Measurements from ENCODE around the gene SHMT1. TPM values are rescaled to one million over a fixed set of nuclear protein-coding genes. Genes with fewer than 3 reads are reported as not detected.

SHMT1 gene
- total RNA-seq, 1 donor from 2014 or later = 13.0 TPM

- H3K4me3 ChIP-seq (ENCODE audit: low read depth, low read length) = no peak overlapping the region
- H3K36me3 ChIP-seq (ENCODE audit: control insufficient read depth, insufficient read depth, low read length) = no peaks in the 10 kb centered on the region
- H3K27me3 ChIP-seq (ENCODE audit: control insufficient read depth, insufficient read depth, low read length) = no peaks in the 10 kb centered on the region
- no peak for TF ChIP-seq CTCF (IDR thresholded peaks at IDR 0.05; ENCODE audit: insufficient read depth, low read length, poor library complexity, severe bottlenecking)
- DNase-seq (ENCODE audit: low read depth) = no peak
Observed at GRCh38 chr17:18326039-18326438, 37.3 kb downstream of the SHMT1 start.

- Histone ChIP-seq H3K4me3 (ENCODE audit: low read depth, low read length) (no peak overlapping the region), H3K36me3 (ENCODE audit: control insufficient read depth, insufficient read depth, low read length) (peaks cover 1% of the 10 kb centered on the region), H3K27me3 (ENCODE audit: control insufficient read depth, insufficient read depth, low read length) (no peaks in the 10 kb centered on the region)
- no peak for DNase-seq (ENCODE audit: low read depth)
- no peak for TF ChIP-seq CTCF (IDR thresholded peaks at IDR 0.05; ENCODE audit: insufficient read depth, low read length, poor library complexity, severe bottlenecking)
Observed at GRCh38 chr17:18324140-18325050, 39.0 kb downstream of the SHMT1 start.

- peaks cover 1% of the 10 kb centered on the region for H3K36me3 ChIP-seq (ENCODE audit: control insufficient read depth, insufficient read depth, low read length)
Observed at GRCh38 chr17:18323507-18324139, 39.7 kb downstream of the SHMT1 start.

GRCh38 chr17:18323007-18323406 is 40.3 kb downstream of the SHMT1 start:
- H3K27me3 ChIP-seq (ENCODE audit: control insufficient read depth, insufficient read depth, low read length) = no peaks in the 10 kb centered on the region
- TF ChIP-seq CTCF (IDR thresholded peaks at IDR 0.05; ENCODE audit: insufficient read depth, low read length, poor library complexity, severe bottlenecking) = no peak
- H3K4me3 ChIP-seq (ENCODE audit: low read depth, low read length) = no peak overlapping the region
- DNase-seq (ENCODE audit: low read depth) = no peak
- peaks cover 1% of the 10 kb centered on the region for H3K36me3 ChIP-seq (ENCODE audit: control insufficient read depth, insufficient read depth, low read length)

More at GRCh38 chr17:18323507-18324139, 39.7 kb downstream of the SHMT1 start:
- no peaks in the 10 kb centered on the region for H3K27me3 ChIP-seq (ENCODE audit: control insufficient read depth, insufficient read depth, low read length)
- DNase-seq (ENCODE audit: low read depth) = no peak
- TF ChIP-seq CTCF (IDR thresholded peaks at IDR 0.05; ENCODE audit: insufficient read depth, low read length, poor library complexity, severe bottlenecking) = no peak
- H3K4me3 ChIP-seq (ENCODE audit: low read depth, low read length) = no peak overlapping the region

- DNase-seq (ENCODE audit: low read depth) = no peak
Observed at GRCh38 chr17:18322522-18322921, 40.8 kb downstream of the SHMT1 start.

More at GRCh38 chr17:18322522-18322921, 40.8 kb downstream of the SHMT1 start:
- Histone ChIP-seq H3K4me3 (ENCODE audit: low read depth, low read length) (no peak overlapping the region), H3K36me3 (ENCODE audit: control insufficient read depth, insufficient read depth, low read length) (peaks cover 2% of the 10 kb centered on the region), H3K27me3 (ENCODE audit: control insufficient read depth, insufficient read depth, low read length) (no peaks in the 10 kb centered on the region)
- no peak for TF ChIP-seq CTCF (IDR thresholded peaks at IDR 0.05; ENCODE audit: insufficient read depth, low read length, poor library complexity, severe bottlenecking)
